CMK (cell line): Measurements from ENCODE around the gene MAP4.
"Not testable (repeated sequence)": the region's sequence is repeated elsewhere in the genome, so short reads cannot be mapped to it uniquely, and the experiment has no call there.

Experiments
- DNase-seq: peaks from one replicate; pipeline ENCODE4 v3.0.0-alpha.2; 2010; ENCODE audit warnings: low read depth

The MAP4 gene, protein sequence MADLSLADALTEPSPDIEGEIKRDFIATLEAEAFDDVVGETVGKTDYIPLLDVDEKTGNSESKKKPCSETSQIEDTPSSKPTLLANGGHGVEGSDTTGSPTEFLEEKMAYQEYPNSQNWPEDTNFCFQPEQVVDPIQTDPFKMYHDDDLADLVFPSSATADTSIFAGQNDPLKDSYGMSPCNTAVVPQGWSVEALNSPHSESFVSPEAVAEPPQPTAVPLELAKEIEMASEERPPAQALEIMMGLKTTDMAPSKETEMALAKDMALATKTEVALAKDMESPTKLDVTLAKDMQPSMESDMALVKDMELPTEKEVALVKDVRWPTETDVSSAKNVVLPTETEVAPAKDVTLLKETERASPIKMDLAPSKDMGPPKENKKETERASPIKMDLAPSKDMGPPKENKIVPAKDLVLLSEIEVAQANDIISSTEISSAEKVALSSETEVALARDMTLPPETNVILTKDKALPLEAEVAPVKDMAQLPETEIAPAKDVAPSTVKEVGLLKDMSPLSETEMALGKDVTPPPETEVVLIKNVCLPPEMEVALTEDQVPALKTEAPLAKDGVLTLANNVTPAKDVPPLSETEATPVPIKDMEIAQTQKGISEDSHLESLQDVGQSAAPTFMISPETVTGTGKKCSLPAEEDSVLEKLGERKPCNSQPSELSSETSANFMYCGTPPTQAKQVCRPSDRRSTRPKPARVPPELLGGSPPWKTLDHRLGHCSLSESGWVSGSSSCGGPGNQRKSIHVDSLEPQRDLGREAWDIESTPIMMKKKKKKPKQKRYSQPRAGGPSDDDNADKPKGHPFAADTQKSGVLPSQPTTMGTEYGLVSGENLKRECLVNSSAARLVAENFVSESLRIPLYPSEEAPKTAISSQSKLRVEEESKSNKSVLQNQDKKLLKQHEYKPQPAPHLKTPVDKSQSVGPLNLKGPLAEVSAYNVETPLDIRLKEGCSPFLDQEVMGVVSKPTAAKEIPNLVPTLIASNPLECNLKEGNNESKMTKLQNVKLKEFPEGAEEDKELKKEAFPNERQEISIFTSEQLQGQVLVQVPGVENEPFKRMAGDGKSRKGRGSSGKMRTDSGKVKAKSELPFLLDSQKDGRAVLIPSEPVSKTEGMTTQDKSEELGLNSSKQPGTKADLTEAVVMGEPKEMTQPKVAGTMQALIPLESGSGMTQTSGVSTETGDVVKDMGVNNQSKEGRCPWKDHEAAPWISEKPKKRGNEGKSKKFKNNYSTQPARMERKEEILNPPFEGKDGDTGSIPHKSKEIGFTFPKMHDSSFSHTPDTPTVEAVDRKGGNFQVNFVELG (N-terminal part only)

DNA sequence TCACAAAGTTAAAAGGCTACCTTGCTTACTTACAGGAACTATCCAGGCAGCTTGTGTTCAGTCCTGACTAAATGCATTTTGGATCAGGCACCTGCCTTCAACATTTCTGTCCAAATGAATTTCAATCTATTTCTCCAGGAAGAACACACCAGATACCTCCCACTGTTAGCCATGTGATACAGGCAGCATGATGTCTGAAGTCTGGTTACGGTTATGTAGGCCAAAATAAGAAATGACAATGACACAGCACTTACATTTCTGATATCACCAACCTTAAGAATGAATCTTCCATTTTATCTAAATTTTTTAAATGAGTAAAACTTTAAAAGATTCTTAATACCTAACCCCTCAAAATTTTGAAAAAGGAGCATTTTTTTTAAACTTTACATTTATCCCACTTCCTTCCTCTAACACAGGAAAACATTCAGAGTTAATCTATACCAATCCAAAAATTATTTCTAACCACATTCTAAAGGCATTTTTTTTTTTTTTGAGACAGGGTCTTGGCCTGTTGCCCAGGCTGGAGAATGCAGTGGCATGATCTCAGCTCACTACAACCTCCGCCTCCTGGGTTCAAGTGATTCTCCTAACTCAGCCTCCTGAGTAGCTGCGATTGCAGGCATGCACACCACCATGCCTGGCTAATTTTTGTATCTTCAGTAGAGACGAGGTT lies at the start of gene MAP4:
Gene MAP4, minus strand, starts transcription at position 116 of the 673 bp plus-strand sequence. CDS start 17,556 bp downstream, outside the sequence.
- peak; percentile 42 for DNase-seq

DNA sequence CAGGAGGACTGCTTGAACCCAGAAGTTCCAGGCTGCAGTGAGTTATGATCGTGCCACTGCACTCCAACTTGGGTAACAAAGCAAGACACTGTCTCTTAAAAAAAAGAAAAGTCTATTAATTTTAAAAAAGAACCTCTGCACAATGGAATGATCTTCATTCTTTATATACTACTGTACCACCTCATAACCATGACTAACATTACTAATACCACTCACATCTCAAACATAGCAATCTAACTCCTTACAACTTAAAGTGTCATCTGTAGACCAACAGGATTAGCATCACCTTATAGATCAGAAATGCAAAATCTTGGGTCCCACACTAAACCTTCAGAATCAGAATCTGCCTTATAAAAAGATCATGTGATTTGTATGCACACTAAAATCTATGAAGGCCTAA lies 48.8 kb upstream of the MAP4 start:
- DNase-seq = no peak

DNA sequence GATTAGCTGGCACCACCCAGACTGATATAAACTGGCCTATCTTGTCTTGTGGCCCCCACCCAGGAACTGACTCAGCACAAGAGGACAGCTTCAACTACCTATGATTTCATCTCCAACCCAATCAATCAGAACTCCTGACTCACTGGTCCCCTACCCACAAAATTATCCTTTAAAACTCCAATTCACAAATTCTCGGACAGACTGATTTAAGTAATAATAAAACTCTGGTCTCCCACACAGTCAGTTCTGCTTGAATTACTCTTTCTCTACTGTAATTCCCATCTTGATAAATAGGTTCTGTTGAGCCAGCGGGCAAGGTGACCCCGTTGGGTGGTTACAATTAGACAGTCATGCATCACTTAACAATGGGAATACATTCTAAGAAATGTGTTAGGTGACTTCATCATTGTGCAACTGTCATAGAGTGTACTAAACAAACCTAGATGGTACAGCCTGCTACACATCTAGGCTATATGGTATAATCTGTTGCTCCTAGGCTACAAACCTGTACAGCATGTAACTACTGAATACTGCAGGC lies 48.1 kb upstream of the MAP4 start:
- DNase-seq = no peak

DNA sequence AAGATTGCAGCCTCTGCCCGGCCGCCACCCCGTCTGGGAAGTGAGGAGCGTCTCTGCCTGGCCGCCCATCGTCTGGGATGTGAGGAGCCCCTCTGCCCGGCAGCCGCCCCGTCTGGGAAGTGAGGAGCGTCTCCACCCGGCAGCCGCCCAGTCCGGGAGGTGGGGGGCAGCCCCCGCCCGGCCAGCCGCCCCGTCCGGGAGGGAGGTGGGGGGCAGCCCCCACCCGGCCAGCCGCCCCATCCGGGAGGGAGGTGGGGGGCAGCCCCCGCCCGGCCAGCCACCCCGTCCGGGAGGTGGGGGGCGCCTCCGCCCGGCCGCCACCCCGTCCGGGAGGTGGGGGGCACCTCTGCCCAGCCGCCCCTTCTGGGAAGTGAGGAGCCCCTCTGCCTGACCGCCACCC lies 45.4 kb upstream of the MAP4 start:
- DNase-seq = not testable (repeated sequence)

DNA sequence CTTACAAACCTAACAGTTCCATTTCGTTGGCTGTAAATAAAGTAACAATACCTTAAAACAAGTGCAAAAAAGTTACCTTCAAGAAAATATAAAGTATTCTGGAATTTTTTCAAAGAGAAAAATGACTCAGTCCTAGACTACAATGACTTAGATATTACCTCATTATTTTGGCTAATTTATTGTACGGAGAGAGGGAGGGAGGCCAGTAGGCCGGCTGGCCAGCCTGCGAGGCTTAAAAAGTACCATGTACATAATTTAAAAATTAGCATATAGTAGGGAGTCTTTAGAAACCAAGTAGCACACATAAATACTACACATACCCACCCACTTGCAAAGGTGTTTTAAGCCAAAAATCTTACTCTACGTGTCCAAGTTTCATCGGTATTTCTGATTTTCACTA lies 41.9 kb upstream of the MAP4 start:
- no peak for DNase-seq

DNA sequence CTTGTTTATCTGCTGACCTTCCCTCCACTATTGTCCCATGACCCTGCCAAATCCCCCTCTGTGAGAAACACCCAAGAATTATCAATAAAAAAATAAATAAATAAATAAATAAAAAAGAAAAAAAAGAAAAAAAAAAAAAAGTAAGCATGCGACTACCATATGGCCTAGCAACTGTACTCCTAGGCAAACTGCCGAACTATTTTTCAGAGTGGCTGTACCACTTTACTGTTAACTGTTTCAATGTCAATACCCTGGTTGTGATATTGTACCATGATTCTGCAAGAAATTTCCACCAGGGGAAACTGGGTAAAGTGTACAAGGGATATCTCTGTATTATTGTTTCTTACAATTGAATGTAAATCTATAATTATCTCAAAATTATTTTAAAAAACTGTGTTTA lies 41.3 kb upstream of the MAP4 start:
- no peak for DNase-seq

DNA sequence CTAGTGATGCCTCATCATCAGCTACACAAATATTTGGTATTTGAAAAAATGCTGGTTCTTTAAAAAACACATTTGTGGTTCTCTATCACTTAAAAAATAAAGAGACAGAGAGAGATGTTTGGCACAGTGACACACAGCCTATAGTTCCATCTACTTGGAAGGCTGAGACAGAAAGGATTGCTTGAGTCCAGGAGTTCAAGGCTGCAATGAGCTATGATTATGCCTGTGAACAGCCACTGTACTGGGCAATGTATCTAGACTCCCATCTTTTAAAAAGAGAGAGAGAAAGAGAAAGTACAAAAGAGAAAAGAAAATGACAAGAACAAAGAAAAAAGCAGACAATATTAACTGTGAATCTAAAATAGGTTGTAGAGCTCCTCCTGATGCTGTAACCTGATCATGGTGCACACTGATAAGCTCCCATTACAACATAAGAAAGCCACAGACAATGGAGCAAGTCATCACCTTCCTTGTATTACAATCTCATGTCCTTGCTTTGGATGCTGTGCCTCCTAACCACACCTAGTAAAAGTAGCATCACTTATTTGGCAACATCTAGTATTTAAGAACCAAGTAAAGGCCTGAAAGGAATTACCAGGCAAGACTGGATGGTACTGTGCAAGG lies 31.7 kb upstream of the MAP4 start:
- DNase-seq = no peak

DNA sequence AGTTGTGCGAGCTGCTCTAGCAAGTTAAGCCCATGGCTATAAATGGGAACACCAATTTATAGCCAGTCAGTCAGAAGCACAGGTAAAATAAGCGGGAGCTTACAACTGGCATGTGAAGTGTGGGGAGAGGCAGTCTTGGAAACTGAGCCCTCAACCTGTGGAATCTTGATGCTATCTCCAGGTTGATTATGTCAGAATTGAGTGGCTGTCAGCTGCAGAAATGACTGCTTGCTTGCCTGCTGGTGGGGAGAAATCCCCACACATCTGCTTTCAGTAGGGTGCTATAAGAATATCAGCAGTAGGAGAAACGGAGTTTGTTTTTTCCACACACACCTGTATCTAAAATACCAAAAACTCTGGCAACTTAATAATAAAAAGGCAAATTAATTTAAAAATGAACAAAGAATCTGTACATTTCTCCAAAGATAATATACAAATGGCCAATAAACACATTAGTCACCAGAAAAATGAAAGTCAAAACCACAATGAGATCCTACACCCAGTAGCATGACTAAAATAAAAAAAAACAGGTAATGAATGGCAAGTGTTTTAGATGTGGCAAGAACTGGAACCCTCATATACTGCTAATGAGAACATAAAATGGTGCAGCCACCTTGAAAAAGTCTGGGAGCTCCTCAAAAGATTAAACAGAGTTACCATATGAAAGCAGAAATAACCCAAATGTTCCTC lies 26.0 kb upstream of the MAP4 start:
- no peak for DNase-seq

DNA sequence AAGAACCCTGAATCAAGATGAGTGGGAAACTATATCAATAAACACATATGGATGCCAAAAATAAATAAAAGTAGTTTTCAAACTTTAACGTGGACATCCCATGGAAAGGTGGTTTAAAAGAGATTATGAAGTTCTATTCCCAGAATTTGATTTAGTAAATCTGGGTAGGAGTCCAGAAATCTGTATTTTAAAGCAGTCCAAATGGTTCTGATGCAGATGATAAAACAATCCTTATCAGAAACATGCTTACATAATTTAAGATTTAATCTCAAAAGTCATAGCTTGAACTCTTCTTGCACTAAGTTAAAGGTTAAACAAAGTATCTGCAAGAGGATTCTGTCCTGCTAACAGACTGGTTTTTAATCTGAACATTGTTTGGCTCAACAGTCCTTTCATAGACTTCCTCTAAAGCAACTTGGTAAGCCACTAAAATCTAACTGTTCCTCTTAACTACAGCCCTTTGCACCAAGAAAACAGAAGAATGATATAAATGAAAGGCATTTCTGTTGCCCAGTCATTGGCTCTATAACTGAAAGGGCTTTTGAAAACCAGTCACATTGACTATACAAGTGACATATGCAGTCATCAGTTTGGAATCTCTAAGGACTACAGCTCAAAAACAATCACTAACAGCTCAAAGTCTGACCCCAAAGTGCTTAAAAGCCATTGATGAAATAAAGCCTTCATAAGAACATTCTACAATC lies 23.4 kb upstream of the MAP4 start:
- no peak for DNase-seq

DNA sequence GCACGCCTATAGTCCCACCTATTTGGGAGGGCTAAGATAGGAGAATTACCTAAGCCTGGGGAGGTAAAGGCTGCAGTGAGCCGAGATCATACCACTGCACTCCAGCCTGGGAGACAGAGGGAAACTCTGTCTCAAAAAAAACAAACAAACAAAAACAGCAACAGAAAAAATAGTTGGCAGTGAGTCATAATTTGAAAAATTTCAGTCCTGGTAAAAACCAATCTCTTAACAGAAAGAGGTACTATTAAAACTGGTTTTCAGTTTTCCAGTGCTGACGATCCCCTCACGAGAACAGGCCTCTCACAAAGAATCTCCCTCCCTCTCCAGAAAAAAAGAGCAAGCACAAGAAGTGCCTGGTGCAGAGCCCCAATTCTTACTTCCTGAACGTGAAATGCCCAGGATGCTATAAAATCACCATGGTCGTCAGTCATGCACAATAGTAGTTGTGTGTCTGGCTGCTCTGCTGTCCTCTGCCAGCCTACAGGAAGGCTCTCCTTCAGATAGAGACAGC lies 22.8 kb upstream of the MAP4 start:
- no peak for DNase-seq

DNA sequence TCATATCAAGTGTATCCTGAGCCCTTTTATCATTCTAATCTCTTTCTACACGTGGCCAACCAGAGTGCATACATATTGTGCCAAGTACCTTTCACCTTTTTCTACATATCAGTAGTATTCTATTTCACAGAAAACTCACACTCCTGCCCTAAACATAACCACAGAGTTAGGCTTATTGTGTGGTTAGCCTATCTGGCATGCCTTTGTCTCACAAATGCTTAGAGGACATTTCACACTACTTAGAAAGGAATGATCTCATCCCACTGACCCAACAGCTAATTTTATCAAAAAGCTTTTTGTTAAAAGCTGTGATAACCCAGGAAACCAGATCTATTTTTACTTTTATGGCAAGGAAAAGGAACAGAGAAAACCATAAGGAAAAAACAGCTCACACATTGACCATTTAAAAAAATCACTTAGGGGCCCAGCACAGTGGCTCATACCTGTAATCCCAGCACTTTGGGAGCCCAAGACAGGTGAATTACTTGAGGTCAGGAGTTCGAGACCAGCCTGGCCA lies 17.8 kb upstream of the MAP4 start:
- no peak for DNase-seq

DNA sequence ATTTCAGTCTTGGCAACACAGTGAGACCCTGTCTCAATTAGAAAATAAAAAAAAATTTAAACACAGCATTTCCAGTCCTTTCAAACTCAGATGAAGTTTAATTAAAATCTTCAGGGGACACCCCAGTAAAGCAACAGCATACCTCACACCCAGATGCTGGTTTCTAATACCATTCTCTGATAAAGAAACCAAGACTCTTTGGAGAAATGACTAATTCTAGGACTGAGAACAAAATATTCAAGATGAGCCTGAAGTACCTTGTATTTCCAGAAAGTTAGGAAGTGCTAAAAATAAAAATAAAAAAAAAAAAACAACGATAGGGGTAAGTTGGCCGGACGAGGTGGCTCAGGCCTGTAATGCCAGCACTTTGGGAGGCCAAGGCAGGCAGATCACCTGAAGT lies 14.0 kb upstream of the MAP4 start:
- DNase-seq = no peak

DNA sequence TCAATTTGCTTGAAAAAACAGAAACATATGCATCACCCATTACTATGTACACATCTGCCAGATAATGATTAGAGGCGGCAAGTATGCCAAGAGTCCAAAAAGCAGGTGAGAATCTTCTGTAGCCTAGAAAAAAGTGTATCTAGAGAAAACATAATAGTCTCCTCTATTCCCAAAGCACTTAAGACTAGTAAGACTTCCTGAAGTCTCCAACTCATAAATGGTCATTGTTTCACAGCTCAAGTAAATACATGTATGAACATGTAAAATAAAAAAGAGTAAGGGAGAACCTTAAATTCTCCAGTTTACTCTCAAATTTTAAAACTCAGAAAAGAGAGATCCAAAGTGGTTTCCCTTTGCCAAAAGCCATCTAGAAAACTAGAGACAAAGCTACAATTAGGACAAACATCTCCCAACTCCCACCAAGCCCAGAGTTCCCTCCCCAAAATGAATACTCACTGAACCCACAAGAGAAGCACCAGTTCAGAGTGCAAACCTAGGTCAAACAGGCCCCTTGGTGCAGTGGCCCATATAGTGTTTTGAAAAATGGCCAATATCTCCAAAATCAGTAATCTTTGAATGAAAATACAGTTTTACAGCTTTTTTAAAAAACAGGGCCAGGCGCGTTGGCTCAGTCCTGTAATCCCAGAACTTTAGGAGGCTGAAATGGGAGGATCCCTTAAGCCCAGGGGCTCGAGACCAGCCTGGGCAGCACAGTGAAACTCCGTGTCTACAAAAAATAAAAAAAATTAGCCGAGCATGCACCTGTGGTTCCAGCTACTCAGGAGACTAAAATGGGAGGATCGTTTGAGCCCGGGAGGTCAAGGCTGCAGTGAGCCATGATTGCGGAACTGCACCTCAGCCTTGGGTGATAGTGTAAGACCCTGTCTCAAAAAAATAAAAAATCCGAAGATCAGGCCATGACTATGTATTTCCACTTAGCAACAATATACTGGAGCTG lies 11.0 kb upstream of the MAP4 start:
- DNase-seq = no peak

DNA sequence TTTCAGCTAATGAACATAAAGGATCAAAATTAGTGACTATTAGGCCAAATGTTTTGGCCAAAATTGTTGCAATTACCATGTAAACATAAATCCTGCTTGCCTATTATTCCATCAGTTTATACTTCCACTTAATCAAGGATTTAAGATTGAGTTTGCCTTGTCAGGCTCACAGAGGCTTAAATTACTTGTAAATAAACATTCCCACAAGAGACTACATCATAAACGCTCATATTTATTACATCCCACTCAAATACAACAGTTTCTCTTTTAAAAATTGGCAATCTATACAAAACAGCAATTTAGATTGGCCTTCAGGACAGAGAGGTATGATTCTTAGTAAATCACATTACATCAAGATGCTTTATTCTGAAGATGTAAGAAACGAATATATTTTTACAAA lies 9.9 kb upstream of the MAP4 start:
- DNase-seq = no peak

DNA sequence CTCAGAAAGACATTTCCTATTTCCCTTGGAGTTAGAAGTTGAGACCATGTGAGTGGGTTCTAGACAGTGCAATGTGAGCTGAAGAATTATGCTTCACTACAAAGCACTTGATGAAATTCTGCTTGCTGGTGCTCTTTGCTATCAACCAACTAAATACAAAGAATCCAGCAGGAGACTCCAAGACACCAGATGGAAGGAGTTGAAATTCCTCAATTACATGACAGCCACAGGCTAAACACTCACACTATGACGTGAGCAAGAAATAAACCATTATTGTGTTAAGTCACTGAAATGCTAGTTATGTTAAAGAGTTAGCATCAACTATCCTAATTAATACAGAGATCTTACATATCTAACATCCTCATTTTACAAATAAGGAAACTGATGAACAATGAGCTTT lies 8.2 kb upstream of the MAP4 start:
- DNase-seq = no peak

DNA sequence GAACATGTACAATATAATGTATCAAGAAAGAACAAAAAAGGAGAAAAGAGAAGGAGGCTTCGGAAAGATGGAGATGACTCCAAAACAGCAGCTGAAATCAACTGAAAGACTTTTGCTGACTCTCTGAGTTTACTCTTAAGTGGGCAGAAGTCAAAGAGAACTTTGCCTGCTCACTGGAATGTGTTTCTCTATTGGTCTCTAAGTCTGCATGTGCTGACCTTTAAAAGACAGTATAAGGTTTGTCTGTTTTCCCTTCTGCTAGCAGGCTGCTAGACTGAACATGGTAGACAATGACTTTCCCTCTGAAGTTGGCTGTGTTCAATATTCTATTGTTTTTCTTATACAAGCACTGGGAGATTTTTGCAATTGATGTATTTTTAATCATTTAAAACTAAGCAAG lies 7.2 kb upstream of the MAP4 start:
- DNase-seq = no peak

DNA sequence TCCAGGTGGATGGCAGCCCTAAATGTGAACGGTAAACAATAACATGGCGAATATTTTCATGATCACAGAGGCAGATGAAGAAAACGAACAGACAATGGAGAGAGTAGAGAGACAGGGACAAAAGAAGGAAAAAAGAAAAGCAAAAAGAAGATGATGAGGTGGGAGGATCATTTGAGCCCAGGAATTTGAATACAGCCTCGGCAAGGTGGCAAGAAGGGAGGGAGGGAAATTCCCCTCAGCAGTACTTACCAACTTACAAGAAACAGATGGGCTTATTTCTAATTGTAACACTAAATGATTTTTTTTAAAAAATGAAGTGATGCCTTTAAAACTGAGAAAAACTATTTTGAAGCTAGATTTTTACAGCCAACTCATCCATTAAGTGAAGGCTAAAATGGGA lies 6.0 kb upstream of the MAP4 start:
- DNase-seq = no peak

DNA sequence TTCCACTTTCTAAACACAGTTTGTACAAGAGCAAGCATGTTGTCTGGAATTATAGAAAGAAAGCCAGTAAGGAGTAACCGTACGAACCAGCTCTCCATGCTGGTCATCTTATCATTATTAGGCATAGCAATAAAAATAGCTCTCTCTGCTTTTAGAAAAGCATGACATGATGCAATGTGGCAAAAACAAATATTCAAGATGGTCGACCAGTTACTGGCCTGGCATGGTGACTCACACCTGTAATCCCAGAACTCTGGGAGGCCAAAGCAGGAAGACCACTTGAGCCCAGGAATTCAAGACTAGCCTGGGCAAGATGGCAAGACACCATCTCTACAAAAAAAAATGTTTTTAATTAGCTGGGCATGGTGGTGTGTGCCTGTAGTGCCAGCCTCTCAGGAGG lies 2.6 kb upstream of the MAP4 start:
- no peak for DNase-seq
